Memory B cell (primary cell): ENCODE results near the gene ACVR1B.

ENCODE experiments used
- ATAC-seq: fragments of 150-1000 bp; cut with Tn5 transposase; 2 replicates; pipeline ENCODE4 v1.10.0; 2021; ENCODE audit warnings: low read depth, mild to moderate bottlenecking, moderate library complexity
- DNase-seq, 2 donors: peaks; one replicate each; pipeline ENCODE4 v3.0.0; 2022; ENCODE audit warnings: low spot score in 2 of 2
- H3K27ac Mint-ChIP-seq: one replicate; pipeline ENCODE4 v1.8.0; 2022; ENCODE audit warnings: mild to moderate bottlenecking, moderate library complexity, mixed read lengths
- H3K27me3 Mint-ChIP-seq: one replicate; pipeline ENCODE4 v1.8.0; 2022; ENCODE audit warnings: mixed read lengths
- H3K36me3 Mint-ChIP-seq: one replicate; pipeline ENCODE4 v1.8.0; 2022; ENCODE audit warnings: mild to moderate bottlenecking, mixed read lengths
- H3K4me1 Mint-ChIP-seq: one replicate; pipeline ENCODE4 v1.8.0; 2022; ENCODE audit warnings: mixed read lengths
- H3K4me3 Mint-ChIP-seq: one replicate; pipeline ENCODE4 v1.8.0; 2022; ENCODE audit warnings: mild to moderate bottlenecking, moderate library complexity, mixed read lengths
- H3K9me3 Mint-ChIP-seq: one replicate; pipeline ENCODE4 v1.8.0; 2022; ENCODE audit warnings: mixed read lengths

ACVR1B gene

DNA sequence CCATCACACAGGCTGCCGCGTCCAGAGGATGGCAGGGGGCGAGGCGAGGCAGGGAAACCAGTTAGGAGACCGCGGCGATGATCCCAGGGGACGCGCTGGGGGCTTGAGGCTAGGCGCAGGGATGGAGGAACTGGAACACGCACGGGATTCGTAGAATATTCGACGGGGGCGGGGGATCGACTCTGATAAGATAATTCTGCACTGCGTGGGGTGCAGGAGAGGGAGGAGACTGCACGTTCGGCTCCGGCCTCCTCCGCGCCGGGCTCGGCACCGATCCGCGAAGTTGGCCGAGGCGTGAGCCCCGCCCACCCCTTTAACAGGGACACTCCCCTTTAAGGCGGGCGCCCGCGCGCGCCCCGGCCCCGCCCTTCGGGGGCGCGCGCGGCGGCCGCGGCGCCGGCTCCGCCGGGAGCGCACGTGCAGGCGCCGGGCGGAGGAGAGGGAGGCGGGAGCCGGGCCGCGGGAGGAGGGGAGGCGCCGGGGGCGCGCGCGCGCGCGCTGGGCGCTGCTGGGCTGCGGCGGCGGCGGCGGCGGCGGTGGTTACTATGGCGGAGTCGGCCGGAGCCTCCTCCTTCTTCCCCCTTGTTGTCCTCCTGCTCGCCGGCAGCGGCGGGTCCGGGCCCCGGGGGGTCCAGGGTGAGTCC is at the start of gene ACVR1B:
ACVR1B (plus strand) TSS at position 501 of the 644 bp plus-strand sequence; CDS start at position 546, 45 bp downstream.
- H3K9me3 Mint-ChIP-seq: no peaks in the 10 kb centered on the region
- H3K27me3 Mint-ChIP-seq: peaks cover 14% of the 10 kb centered on the region
- H3K27ac Mint-ChIP-seq: peak within 1 kb of the TSS; percentile 84
- peak; percentile 75 for DNase-seq
- peaks cover 19% of the 10 kb centered on the region for H3K4me1 Mint-ChIP-seq
- H3K36me3 Mint-ChIP-seq: peaks cover 2% of the 10 kb centered on the region
- peak; percentile 93 for ATAC-seq
- peak within 1 kb of the TSS; percentile 99 for H3K4me3 Mint-ChIP-seq

DNA sequence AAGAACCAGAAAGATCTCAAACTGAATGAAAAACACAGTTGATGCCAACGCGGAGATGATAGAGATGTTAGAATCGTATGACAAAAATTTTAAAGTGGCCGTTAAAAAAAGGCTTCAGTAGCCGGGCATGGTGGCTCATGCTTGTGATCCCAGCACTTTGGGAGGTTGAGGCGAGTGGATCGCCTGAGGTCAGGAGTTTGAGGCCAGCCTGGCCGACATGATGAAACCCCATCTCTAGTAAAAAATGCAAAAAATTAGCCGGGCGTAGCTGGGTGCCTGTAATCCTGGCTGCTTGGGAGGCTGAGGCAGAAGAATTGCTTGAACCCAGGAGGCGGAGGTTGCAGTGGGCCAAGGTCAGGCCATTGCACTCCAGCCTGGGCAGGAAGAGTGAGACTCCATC is 49.6 kb upstream of the ACVR1B start:
- no peaks in the 10 kb centered on the region for H3K9me3 Mint-ChIP-seq
- no peak overlapping the region for H3K4me3 Mint-ChIP-seq
- no peak for ATAC-seq
- no peaks in the 10 kb centered on the region for H3K36me3 Mint-ChIP-seq
- no peaks in the 10 kb centered on the region for H3K4me1 Mint-ChIP-seq
- DNase-seq: no peak
- peaks cover 18% of the 10 kb centered on the region for H3K27me3 Mint-ChIP-seq
- H3K27ac Mint-ChIP-seq: no peak overlapping the region

DNA sequence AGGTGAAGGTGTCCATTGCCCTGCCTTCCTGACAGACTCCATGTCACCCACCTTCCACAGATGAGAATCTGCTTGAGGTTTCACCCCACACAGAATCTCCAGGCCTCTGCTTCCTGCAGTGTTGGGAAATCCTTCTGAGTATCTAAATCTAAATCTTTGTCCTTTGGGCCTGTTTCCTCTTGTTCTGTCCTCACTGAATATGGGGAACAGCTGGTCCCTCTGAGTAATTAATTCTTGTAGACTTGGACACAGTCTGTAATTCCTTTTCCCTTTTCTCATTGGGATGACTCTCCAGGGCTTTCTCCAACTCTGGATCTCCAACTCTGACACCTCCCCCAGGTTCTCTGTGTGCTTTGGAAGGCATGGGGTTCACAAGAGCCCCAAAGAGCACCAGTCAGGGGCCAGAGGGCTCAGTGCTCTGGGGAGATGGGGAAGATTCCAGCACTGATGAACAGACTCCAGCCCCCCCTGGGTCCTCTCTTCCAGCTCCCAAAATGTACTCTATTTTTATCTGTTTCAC is 46.5 kb upstream of the ACVR1B start:
- Mint-ChIP-seq H3K4me3 (no peak overlapping the region), H3K4me1 (no peaks in the 10 kb centered on the region), H3K27ac (no peak overlapping the region), H3K36me3 (no peaks in the 10 kb centered on the region), H3K27me3 (peaks cover 19% of the 10 kb centered on the region), H3K9me3 (no peaks in the 10 kb centered on the region)
- ATAC-seq: no peak
- no peak for DNase-seq

DNA sequence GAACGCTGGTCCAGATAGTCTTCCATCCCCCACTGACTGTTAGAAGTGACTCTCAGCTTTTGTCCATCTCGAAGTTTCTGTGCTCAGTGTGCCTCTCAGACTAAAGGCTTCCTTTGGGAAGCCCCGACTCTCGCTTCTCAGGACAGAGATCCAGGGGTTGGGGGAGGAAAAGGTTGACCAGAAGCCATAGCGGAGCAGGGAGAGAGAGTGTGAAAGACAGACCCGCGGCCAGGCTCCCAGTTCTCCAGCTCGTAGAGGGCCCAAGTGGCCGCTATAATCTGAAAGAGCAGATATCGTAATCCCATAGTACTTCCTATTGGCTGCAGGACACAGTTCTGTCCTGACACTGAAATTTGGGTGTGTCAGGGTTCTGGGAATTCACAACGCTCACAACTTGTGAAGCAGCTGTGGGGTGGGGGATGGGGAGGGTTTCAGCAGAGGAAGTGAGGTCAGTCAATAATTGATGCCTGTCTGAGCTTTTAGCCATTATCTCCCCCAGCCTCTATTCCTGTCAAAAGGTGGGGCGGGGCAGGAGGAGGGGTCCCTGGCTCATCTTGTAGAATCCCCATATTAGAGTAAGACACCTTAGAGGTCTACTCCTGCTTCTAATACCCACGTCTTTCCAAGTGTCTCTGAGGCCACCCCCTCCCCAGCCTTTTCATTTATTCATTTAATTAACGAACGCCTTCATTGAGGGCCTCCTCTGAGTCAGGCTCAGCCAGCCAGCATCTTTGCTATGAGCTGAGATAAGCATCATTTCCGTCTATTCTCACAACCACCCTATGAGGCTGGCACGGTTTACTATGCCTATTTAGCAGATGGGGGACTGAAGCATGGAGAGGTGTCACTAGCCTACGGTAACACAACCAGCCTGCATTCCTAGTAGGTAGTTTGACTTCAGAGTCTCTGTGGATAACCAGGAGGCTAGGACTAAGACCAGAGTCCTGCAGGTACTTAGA is 45.7 kb upstream of the ACVR1B start:
- Mint-ChIP-seq H3K27ac (no peak overlapping the region), H3K4me1 (no peaks in the 10 kb centered on the region), H3K36me3 (no peaks in the 10 kb centered on the region), H3K27me3 (peaks cover 22% of the 10 kb centered on the region), H3K9me3 (no peaks in the 10 kb centered on the region), H3K4me3 (no peak overlapping the region)
- DNase-seq: no peak
- ATAC-seq: no peak

DNA sequence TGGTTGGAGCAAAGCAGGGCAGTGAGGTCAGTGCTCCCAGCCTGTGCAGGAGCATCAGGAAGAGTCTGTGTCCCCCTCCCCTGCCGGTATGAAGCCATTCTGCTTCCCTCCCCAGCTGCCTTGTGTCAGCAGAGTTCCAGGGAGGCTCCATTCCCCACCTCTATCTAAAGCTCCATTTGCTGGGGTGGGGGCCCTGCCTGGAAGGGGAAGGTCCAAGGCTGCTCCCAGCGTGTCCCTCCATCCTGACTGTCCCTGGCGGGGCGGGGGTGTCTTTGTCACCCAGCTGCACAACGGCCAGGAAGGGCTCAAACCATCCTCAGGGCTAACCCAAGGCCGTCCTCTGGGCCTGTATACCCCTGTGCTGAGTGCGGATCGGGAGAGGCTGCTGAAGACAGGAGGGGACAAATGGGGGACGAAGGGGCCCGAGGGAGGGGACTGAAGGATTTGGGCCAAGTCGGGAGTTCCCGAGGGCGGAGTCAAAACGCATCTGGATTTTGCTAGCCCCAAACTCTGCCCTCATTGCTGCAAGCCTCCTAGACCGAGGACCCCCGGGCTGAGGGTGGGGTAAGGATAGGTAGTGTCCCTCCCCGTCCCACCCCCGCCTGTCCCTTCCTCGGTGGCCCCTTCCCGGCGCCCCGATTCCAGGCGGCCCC is 44.9 kb upstream of the ACVR1B start:
- no peak overlapping the region for H3K27ac Mint-ChIP-seq
- ATAC-seq: no peak

DNA sequence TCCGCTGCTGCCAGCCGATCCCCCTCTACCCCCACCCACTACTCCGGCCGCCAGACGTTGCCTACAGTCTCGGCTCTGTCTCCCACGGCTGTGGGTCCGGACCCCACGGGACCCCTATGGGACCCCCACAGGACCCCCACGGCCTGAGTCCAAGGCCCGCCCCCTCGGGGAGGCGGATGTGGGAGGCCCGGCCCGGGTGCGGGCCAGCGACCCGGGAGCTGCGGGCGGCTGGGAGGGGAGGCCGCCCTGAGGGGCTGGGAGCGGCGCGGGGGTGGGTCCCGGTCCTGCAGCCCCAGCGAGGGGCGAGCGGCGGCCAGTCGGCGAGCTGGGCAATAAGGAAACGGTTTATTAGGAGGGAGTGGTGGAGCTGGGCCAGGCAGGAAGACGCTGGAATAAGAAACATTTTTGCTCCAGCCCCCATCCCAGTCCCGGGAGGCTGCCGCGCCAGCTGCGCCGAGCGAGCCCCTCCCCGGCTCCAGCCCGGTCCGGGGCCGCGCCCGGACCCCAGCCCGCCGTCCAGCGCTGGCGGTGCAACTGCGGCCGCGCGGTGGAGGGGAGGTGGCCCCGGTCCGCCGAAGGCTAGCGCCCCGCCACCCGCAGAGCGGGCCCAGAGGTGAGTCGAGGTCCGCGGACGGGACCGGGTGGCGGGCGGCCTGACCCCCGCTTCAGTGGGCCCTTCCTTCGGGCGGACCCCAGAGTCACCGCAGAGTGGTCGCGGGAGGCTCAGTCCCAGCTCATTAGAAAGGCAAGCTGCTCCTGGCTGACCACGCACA is 44.2 kb upstream of the ACVR1B start, which contains the start of gene ACVRL1:
ACVRL1 (plus strand) TSS at position 422 of the 773 bp plus-strand sequence. CDS start 4,971 bp downstream, outside the sequence.
- Mint-ChIP-seq H3K9me3 (no peaks in the 10 kb centered on the region), H3K4me3 (no peak within 1 kb of the TSS), H3K36me3 (no peaks in the 10 kb centered on the region), H3K27me3 (peaks cover 24% of the 10 kb centered on the region), H3K4me1 (peaks cover 3% of the 10 kb centered on the region), H3K27ac (no peak within 1 kb of the TSS)
- DNase-seq (no peak), ATAC-seq (no peak)

More for the DNA sequence above, 44.9 kb upstream of the ACVR1B start:
- H3K36me3 Mint-ChIP-seq: no peaks in the 10 kb centered on the region
- peaks cover 22% of the 10 kb centered on the region for H3K27me3 Mint-ChIP-seq
- no peak overlapping the region for H3K4me3 Mint-ChIP-seq
- H3K9me3 Mint-ChIP-seq: no peaks in the 10 kb centered on the region
- no peaks in the 10 kb centered on the region for H3K4me1 Mint-ChIP-seq
- DNase-seq: no peak

DNA sequence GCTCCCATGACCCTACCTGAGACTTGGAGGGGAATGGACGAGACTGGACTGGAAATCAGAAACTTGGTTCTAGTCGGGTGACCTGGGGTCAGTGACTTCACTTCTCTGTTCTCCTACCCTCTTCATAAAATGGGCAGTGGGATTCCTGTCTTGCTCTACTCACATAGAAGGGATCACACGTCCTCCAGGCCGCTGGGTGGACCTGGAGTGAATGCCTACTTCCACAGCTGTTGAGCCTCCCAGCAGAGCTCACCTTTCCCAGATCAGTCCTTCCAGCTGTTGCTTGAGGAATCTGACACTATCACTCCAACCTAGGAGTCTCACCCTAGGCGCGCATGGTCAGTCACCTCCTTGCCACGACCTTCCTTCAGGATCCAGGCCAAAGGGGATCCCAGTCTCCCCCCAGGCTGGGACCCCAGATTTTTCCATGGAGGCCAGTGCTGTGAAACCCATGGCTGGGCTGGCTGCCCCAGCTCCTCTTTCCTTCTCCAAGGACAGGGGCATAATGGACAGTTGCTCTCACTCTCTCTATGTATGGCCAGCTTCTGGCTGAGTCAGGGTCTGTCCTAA is 43.6 kb upstream of the ACVR1B start:
- no peak overlapping the region for H3K4me3 Mint-ChIP-seq
- ATAC-seq (no peak), DNase-seq (no peak)
- no peak overlapping the region for H3K27ac Mint-ChIP-seq
- peaks cover 3% of the 10 kb centered on the region for H3K4me1 Mint-ChIP-seq
- H3K27me3 Mint-ChIP-seq: peaks cover 27% of the 10 kb centered on the region
- no peaks in the 10 kb centered on the region for H3K9me3 Mint-ChIP-seq
- H3K36me3 Mint-ChIP-seq: no peaks in the 10 kb centered on the region

DNA sequence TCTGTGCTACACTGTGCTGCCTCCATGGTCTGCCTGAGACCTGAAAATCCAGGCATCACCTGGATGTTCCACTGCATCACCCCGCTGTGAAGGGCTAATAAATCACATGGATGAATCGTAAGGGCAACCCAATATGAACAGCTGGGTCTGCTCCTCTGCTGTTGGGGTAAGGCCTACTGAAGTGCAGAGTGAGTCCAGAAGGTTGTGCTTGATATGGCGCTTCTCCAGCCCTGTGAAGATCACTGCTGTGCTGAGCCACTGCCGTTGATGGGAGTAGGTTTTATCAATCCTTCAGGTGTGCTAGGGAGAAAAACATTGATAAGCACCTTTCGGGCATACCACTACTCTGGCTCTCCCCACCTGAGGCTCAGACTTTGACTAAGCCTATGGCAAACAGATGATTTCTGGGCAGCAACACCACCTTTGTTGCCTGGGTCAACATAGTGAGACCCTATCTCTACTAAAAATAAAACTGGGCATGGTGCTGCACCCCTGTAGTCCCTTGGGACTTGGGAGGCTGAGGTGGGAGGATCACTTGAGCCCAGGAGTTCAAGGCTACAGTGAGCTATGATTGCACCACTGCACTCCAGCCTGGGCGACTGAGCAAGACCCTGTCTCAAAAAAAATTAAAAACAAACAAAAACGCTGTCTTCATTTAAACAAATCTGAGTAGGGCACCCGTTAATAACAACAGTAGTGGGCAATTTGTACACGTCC is 42.5 kb upstream of the ACVR1B start:
- H3K27ac Mint-ChIP-seq: no peak overlapping the region
- no peak overlapping the region for H3K4me3 Mint-ChIP-seq
- peaks cover 27% of the 10 kb centered on the region for H3K27me3 Mint-ChIP-seq
- H3K36me3 Mint-ChIP-seq: no peaks in the 10 kb centered on the region
- H3K4me1 Mint-ChIP-seq: peaks cover 3% of the 10 kb centered on the region
- H3K9me3 Mint-ChIP-seq: no peaks in the 10 kb centered on the region
- ATAC-seq (no peak), DNase-seq (no peak)

DNA sequence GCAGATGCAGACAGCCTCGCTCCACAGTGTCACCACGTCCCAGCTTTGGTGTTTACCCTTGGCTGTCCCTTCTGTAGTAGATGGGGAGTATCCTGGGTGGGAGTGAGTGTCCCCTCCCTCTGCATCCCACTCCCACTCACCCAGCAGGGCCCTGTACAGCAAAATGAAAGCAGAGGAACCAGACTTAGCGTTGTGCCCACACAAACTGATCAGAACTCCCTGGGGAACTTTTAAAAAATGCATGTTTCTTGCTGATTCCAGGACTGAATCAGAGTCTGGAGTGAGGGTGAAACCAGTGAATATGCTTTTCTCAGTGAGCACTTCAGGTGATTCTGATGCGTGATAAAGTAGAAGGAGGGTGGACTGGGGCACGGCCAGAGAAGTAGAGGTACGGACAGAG is 41.3 kb upstream of the ACVR1B start:
- DNase-seq (no peak), ATAC-seq (no peak)
- Mint-ChIP-seq H3K36me3 (no peaks in the 10 kb centered on the region), H3K4me1 (peaks cover 3% of the 10 kb centered on the region), H3K9me3 (no peaks in the 10 kb centered on the region), H3K27me3 (peaks cover 27% of the 10 kb centered on the region), H3K4me3 (no peak overlapping the region), H3K27ac (no peak overlapping the region)

DNA sequence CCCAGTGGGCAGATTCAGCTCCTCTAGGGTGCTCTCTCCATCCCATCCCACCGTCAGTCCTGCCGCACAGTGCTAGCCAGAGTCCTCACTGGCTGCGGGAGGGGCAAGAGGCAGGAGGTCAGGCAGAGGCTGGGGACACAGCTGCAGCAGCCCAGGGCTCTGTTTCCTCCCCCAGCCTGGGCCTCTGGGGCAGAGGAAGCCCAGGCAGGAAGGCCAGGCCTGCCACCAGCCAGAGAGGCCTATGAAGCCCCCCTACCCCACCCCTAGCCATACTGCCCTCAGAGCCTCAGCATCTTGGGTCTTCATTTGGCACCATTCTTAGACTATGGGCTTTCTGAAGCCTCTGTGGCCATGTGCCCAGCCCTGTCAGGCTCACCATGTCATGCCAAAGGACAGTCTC is 40.8 kb upstream of the ACVR1B start:
- peaks cover 3% of the 10 kb centered on the region for H3K4me1 Mint-ChIP-seq
- no peak for DNase-seq
- H3K4me3 Mint-ChIP-seq: no peak overlapping the region
- H3K27ac Mint-ChIP-seq: no peak overlapping the region
- H3K9me3 Mint-ChIP-seq: no peaks in the 10 kb centered on the region
- H3K36me3 Mint-ChIP-seq: no peaks in the 10 kb centered on the region
- H3K27me3 Mint-ChIP-seq: peaks cover 27% of the 10 kb centered on the region
- no peak for ATAC-seq

DNA sequence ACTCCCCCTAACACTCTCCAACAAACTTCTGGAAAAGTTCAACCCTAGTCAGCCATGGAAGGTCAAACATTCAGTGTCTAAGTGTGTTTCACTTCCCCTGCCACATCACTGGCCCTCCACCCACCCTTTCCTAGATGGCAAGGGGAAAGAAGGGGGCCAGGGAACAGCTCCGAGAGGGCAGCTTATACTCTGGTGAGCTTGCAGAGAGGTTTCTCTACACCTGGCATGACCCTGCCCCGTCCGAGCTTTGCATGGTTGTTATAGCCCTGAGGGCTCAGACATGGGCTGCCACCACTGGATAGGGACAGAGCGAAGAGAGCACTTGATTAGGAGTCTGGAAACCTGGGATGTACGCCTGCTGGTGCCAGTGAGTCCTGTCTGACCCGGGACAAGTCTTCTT is 40.2 kb upstream of the ACVR1B start:
- DNase-seq (no peak), ATAC-seq (no peak)
- Mint-ChIP-seq H3K27ac (no peak overlapping the region), H3K4me1 (peaks cover 3% of the 10 kb centered on the region), H3K4me3 (no peak overlapping the region), H3K27me3 (peaks cover 23% of the 10 kb centered on the region), H3K36me3 (no peaks in the 10 kb centered on the region), H3K9me3 (no peaks in the 10 kb centered on the region)

DNA sequence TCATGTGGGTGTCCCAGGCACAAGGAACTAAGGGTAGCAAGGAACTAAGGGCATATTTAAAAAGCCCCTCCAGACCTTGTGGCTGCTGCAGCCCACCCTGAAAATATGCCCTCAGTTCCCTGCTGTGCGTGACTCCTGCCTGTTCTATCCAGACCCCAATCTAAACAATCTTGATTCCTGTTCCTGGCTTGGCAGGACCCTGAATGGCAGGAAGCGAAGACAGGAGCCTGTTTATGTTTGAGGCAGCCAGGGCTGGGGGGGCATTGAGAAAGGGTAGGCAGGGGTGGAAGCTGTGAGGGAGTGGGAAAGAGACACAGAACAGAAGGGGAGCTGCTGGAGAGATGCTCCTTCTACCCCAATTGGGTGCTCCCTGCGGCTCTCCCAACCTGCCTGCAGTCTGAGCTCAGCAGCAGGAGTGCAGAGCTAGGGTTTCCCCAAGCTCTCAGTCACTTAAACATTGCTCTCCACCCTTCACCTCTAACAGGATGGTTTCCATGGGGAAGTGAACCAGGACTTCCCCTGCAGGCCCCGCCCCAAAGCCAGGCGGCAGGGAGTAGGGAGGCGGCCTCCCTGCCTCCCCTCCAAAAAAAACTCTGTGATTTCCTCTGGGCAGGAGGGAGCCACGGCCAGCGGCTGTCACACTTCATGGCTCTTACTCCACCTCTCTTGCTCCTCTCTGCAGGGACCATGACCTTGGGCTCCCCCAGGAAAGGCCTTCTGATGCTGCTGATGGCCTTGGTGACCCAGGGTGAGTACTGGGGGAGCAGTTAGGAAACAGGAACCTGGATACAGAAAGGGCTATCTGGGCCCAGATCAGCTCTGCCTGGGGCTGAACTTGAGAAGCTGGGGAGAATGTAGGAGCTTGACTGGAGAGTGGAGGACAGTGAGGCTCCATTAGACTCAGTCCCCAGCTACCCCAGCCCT is 39.4 kb upstream of the ACVR1B start:
- no peak for ATAC-seq
- H3K4me3 Mint-ChIP-seq: no peak overlapping the region
- DNase-seq: no peak
- peaks cover 3% of the 10 kb centered on the region for H3K4me1 Mint-ChIP-seq
- H3K27me3 Mint-ChIP-seq: peaks cover 21% of the 10 kb centered on the region
- no peaks in the 10 kb centered on the region for H3K36me3 Mint-ChIP-seq
- H3K9me3 Mint-ChIP-seq: no peaks in the 10 kb centered on the region
- no peak overlapping the region for H3K27ac Mint-ChIP-seq
